ENCODE data around the gene HS6ST3.

DNA sequence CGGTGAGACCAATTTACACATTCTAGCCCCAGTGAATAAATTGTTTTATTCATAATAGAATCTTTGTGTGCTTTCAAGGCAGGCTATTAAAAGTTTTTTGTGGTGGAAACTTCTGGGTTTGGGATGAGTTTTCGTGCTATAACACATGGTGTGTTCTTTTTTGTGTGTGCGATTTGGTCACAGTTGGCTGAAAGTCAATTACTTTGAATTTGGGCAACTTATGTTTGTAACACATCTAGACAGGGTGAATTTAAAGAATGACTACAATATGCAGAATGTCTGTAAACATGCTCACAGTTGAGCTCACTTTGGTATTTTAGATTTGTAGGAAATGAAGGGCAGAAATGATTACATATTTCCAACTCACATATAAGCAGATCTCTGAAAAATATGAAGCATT is 597.3 kb downstream of the HS6ST3 start:
- TF ChIP-seq, protein P1, sequence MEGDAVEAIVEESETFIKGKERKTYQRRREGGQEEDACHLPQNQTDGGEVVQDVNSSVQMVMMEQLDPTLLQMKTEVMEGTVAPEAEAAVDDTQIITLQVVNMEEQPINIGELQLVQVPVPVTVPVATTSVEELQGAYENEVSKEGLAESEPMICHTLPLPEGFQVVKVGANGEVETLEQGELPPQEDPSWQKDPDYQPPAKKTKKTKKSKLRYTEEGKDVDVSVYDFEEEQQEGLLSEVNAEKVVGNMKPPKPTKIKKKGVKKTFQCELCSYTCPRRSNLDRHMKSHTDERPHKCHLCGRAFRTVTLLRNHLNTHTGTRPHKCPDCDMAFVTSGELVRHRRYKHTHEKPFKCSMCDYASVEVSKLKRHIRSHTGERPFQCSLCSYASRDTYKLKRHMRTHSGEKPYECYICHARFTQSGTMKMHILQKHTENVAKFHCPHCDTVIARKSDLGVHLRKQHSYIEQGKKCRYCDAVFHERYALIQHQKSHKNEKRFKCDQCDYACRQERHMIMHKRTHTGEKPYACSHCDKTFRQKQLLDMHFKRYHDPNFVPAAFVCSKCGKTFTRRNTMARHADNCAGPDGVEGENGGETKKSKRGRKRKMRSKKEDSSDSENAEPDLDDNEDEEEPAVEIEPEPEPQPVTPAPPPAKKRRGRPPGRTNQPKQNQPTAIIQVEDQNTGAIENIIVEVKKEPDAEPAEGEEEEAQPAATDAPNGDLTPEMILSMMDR (IDR thresholded peaks at IDR 0.05; ENCODE audit: borderline replicate concordance, extremely low read depth, low read length, poor library complexity, severe bottlenecking): no peak
- no peak for TF ChIP-seq EZH2 (IDR thresholded peaks at IDR 0.05; ENCODE audit: borderline replicate concordance, low read depth, low read length, severe bottlenecking)

Measured in DND-41 (cell line).